Erythroblast (primary cell): ENCODE data around the gene VAV2.

ENCODE experiments used
- GATA1 ChIP-seq: IDR thresholded peaks from 2 replicates; pipeline ENCODE4 v1.6.1; 2011; ENCODE audit warnings: low read depth, mild to moderate bottlenecking, control low read depth, low read length, moderate library complexity
- POLR2A ChIP-seq: IDR thresholded peaks from 2 replicates; pipeline ENCODE4 v1.6.1; 2011; ENCODE audit warnings: mild to moderate bottlenecking, low read length

DNA sequence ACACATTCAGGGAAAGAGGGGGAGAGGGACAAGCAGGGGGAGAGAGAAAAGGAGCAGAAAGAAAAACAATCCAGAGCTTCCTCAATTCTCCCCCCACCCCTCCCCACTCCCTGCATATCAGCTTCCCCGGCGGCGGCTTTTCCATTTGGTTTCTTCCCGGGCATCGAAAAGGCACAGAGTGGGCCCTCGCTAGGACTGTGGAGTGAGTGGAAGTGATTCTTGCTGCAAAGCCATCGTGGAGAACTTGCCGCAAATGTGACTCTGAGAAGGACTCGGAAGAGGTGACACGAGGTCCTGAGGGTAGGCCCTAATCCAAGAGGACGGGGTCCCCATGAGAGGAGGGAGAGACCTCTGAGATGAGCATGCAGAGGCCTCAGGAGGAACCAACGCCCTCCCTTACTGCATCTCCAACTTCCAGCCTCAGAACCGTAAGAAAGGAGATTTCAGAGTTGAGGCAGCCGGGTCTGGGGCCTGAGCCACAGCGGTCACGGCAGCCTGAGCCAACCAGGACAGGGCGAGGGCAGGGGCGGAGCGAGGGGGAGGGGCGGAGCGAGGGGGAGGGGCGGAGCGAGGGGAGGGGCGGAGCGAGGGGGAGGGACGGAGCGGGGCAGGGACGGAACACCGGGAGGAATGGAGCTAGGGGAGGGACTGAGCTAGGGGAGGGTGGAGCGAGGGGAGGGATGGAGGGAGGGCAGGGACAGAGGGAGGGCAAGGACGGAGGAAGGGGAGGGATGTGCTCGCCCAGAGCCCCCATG, 232.8 kb downstream of the VAV2 start:
- TF ChIP-seq POLR2A (no peak), GATA1 (no peak)
